ENCODE results near the gene MEIS2. TPM values are rescaled to one million over a fixed set of nuclear protein-coding genes. Genes with fewer than 3 reads are reported as not detected.
A peak's percentile ranks its signal among the peaks of the same experiment; 100 is the strongest.

Gene MEIS2
- total RNA-seq: not detected

- DNase-seq: peak; percentile 29
- peak within 1 kb of the TSS; percentile 85 for H3K4me3 Mint-ChIP-seq
- H3K4me1 Mint-ChIP-seq: peaks cover 26% of the 10 kb centered on the region
- no peaks in the 10 kb centered on the region for H3K9me3 Mint-ChIP-seq
- H3K27ac Mint-ChIP-seq: peak within 1 kb of the TSS; percentile 85
- CTCF ChIA-PET: no interaction called here
- H3K27me3 Mint-ChIP-seq: peaks cover 89% of the 10 kb centered on the region
- POLR2A ChIA-PET: no interaction called here
- peaks cover 10% of the 10 kb centered on the region for H3K36me3 Mint-ChIP-seq (ENCODE audit: low read depth)
These were observed at the start of gene MEIS2 for GRCh38 chr15:37100109-37100965. MEIS2 (minus strand) TSS chr15:37100549; CDS start chr15:37099466, 1,083 bp downstream.

GRCh38 chr15:37149146-37149545 is 48.8 kb upstream of the MEIS2 start:
- H3K27me3 Mint-ChIP-seq: no peaks in the 10 kb centered on the region
- DNase-seq: no peak
- H3K36me3 Mint-ChIP-seq (ENCODE audit: low read depth): no peaks in the 10 kb centered on the region
- H3K9me3 Mint-ChIP-seq: no peaks in the 10 kb centered on the region
- no peak overlapping the region for H3K27ac Mint-ChIP-seq
- H3K4me1 Mint-ChIP-seq: no peaks in the 10 kb centered on the region
- POLR2A ChIA-PET: no interaction called here
- CTCF ChIA-PET: no interaction called here
- no peak overlapping the region for H3K4me3 Mint-ChIP-seq

- H3K4me3 Mint-ChIP-seq: no peak overlapping the region
- DNase-seq: no peak
- ChIA-PET CTCF (no interaction called here), POLR2A (no interaction called here)
- no peaks in the 10 kb centered on the region for H3K4me1 Mint-ChIP-seq
- no peak overlapping the region for H3K27ac Mint-ChIP-seq
- no peaks in the 10 kb centered on the region for H3K27me3 Mint-ChIP-seq
- no peaks in the 10 kb centered on the region for H3K9me3 Mint-ChIP-seq
- H3K36me3 Mint-ChIP-seq (ENCODE audit: low read depth): no peaks in the 10 kb centered on the region
These were observed 48.4 kb upstream of the MEIS2 start for GRCh38 chr15:37148714-37149113.

GRCh38 chr15:37143351-37143750 is 43.0 kb upstream of the MEIS2 start:
- ChIA-PET CTCF (no interaction called here), POLR2A (no interaction called here)
- no peak for DNase-seq
- no peaks in the 10 kb centered on the region for H3K9me3 Mint-ChIP-seq
- H3K4me1 Mint-ChIP-seq: no peaks in the 10 kb centered on the region
- peaks cover 5% of the 10 kb centered on the region for H3K27me3 Mint-ChIP-seq
- H3K27ac Mint-ChIP-seq: no peak overlapping the region
- H3K36me3 Mint-ChIP-seq (ENCODE audit: low read depth): no peaks in the 10 kb centered on the region
- H3K4me3 Mint-ChIP-seq: no peak overlapping the region

GRCh38 chr15:37142371-37142770 is 42.0 kb upstream of the MEIS2 start:
- Mint-ChIP-seq H3K4me3 (no peak overlapping the region), H3K9me3 (no peaks in the 10 kb centered on the region), H3K36me3 (ENCODE audit: low read depth) (no peaks in the 10 kb centered on the region), H3K27me3 (peaks cover 5% of the 10 kb centered on the region), H3K27ac (no peak overlapping the region), H3K4me1 (no peaks in the 10 kb centered on the region)
- no peak for DNase-seq
- ChIA-PET POLR2A (no interaction called here), CTCF (no interaction called here)

- H3K4me1 Mint-ChIP-seq: no peaks in the 10 kb centered on the region
- POLR2A ChIA-PET: no interaction called here
- no peak overlapping the region for H3K4me3 Mint-ChIP-seq
- H3K27me3 Mint-ChIP-seq: peaks cover 5% of the 10 kb centered on the region
- CTCF ChIA-PET: no interaction called here
- no peak overlapping the region for H3K27ac Mint-ChIP-seq
- no peak for DNase-seq
- H3K36me3 Mint-ChIP-seq (ENCODE audit: low read depth): no peaks in the 10 kb centered on the region
- no peaks in the 10 kb centered on the region for H3K9me3 Mint-ChIP-seq
These were observed 40.2 kb upstream of the MEIS2 start for GRCh38 chr15:37140531-37141058.

- no peaks in the 10 kb centered on the region for H3K36me3 Mint-ChIP-seq (ENCODE audit: low read depth)
- no peak overlapping the region for H3K27ac Mint-ChIP-seq
- no peaks in the 10 kb centered on the region for H3K4me1 Mint-ChIP-seq
- H3K4me3 Mint-ChIP-seq: no peak overlapping the region
- H3K9me3 Mint-ChIP-seq: no peaks in the 10 kb centered on the region
- POLR2A ChIA-PET: no interaction called here
- no peak for DNase-seq
- CTCF ChIA-PET: no interaction called here
- H3K27me3 Mint-ChIP-seq: peaks cover 5% of the 10 kb centered on the region
These were observed 38.4 kb upstream of the MEIS2 start for GRCh38 chr15:37138591-37139215.

GRCh38 chr15:37137221-37137620 is 36.9 kb upstream of the MEIS2 start:
- Mint-ChIP-seq H3K4me3 (no peak overlapping the region), H3K4me1 (no peaks in the 10 kb centered on the region), H3K27ac (no peak overlapping the region), H3K27me3 (peaks cover 8% of the 10 kb centered on the region), H3K36me3 (ENCODE audit: low read depth) (no peaks in the 10 kb centered on the region), H3K9me3 (no peaks in the 10 kb centered on the region)
- CTCF ChIA-PET: no interaction called here
- POLR2A ChIA-PET: no interaction called here
- DNase-seq: no peak

GRCh38 chr15:37136666-37137065 is 36.3 kb upstream of the MEIS2 start:
- H3K4me1 Mint-ChIP-seq: no peaks in the 10 kb centered on the region
- ChIA-PET POLR2A (no interaction called here), CTCF (no interaction called here)
- no peaks in the 10 kb centered on the region for H3K36me3 Mint-ChIP-seq (ENCODE audit: low read depth)
- no peak overlapping the region for H3K4me3 Mint-ChIP-seq
- H3K27me3 Mint-ChIP-seq: peaks cover 13% of the 10 kb centered on the region
- H3K27ac Mint-ChIP-seq: no peak overlapping the region
- no peaks in the 10 kb centered on the region for H3K9me3 Mint-ChIP-seq
- no peak for DNase-seq

- DNase-seq: no peak
- Mint-ChIP-seq H3K36me3 (ENCODE audit: low read depth) (no peaks in the 10 kb centered on the region), H3K4me3 (no peak overlapping the region), H3K9me3 (no peaks in the 10 kb centered on the region), H3K4me1 (no peaks in the 10 kb centered on the region), H3K27ac (no peak overlapping the region), H3K27me3 (peaks cover 12% of the 10 kb centered on the region)
- POLR2A ChIA-PET: no interaction called here
- CTCF ChIA-PET: no interaction called here
These were observed 34.9 kb upstream of the MEIS2 start for GRCh38 chr15:37135225-37135624.

- Mint-ChIP-seq H3K4me1 (no peaks in the 10 kb centered on the region), H3K36me3 (ENCODE audit: low read depth) (no peaks in the 10 kb centered on the region), H3K27ac (no peak overlapping the region), H3K27me3 (peaks cover 9% of the 10 kb centered on the region), H3K4me3 (no peak overlapping the region), H3K9me3 (no peaks in the 10 kb centered on the region)
- DNase-seq: no peak
- POLR2A ChIA-PET: no interaction called here
- CTCF ChIA-PET: no interaction called here
These were observed 34.4 kb upstream of the MEIS2 start for GRCh38 chr15:37134699-37135131.

- no peaks in the 10 kb centered on the region for H3K36me3 Mint-ChIP-seq (ENCODE audit: low read depth)
- H3K9me3 Mint-ChIP-seq: no peaks in the 10 kb centered on the region
- no peaks in the 10 kb centered on the region for H3K4me1 Mint-ChIP-seq
- POLR2A ChIA-PET: no interaction called here
- no peak overlapping the region for H3K27ac Mint-ChIP-seq
- no peak overlapping the region for H3K4me3 Mint-ChIP-seq
- CTCF ChIA-PET: no interaction called here
- peaks cover 9% of the 10 kb centered on the region for H3K27me3 Mint-ChIP-seq
- DNase-seq: no peak
These were observed 33.9 kb upstream of the MEIS2 start for GRCh38 chr15:37134244-37134643.

GRCh38 chr15:37133602-37134001 is 33.3 kb upstream of the MEIS2 start:
- Mint-ChIP-seq H3K27me3 (peaks cover 9% of the 10 kb centered on the region), H3K27ac (no peak overlapping the region), H3K36me3 (ENCODE audit: low read depth) (no peaks in the 10 kb centered on the region), H3K4me3 (no peak overlapping the region), H3K4me1 (no peaks in the 10 kb centered on the region), H3K9me3 (no peaks in the 10 kb centered on the region)
- CTCF ChIA-PET: no interaction called here
- DNase-seq: no peak
- POLR2A ChIA-PET: no interaction called here

All from activated CD4-positive, alpha-beta T cell treated with anti-CD3 and anti-CD28 coated beads, Interleukin-2, amount 10 ng/mL, durations not matched to agents 7 days and 5 days (primary cell).